UCSD-AML1 (cell line): ENCODE measurements around the gene C1GALT1C1L.
"Not testable (repeated sequence)": the region's sequence is repeated elsewhere in the genome, so short reads cannot be mapped to it uniquely, and the experiment has no call there.

Source experiments
- DNase-seq: peaks from one replicate; lab custom pipeline; 2025; ENCODE audit not compliant: unreplicated experiment; lab: John Stamatoyannopoulos, UW

C1GALT1C1L gene

GRCh38 chr2:43657241-43657640, 19.0 kb downstream of the C1GALT1C1L start:
- DNase-seq = no peak

- no peak for DNase-seq
These were observed 22.7 kb downstream of the C1GALT1C1L start for GRCh38 chr2:43653506-43653905.

- no peak for DNase-seq
These were observed 27.1 kb downstream of the C1GALT1C1L start for GRCh38 chr2:43648994-43649701.

- DNase-seq = no peak
These were observed 32.5 kb downstream of the C1GALT1C1L start for GRCh38 chr2:43643680-43644079.

GRCh38 chr2:43642363-43642762, 33.9 kb downstream of the C1GALT1C1L start:
- DNase-seq = no peak

- no peak for DNase-seq
These were observed 39.0 kb downstream of the C1GALT1C1L start, which contains the start of gene PLEKHH2 for GRCh38 chr2:43637030-43637803. PLEKHH2 (plus strand) TSS chr2:43637260; CDS start chr2:43644674, 7,414 bp downstream.

GRCh38 chr2:43636621-43637020, 39.6 kb downstream of the C1GALT1C1L start:
- no peak for DNase-seq

- not testable (repeated sequence) for DNase-seq
These were observed 40.1 kb downstream of the C1GALT1C1L start for GRCh38 chr2:43636153-43636552.

GRCh38 chr2:43634604-43635306, 41.5 kb downstream of the C1GALT1C1L start:
- no peak for DNase-seq

- no peak for DNase-seq
These were observed 44.5 kb downstream of the C1GALT1C1L start for GRCh38 chr2:43631618-43632317.
